Stimulated activated naive CD8-positive, alpha-beta T cell treated with anti-CD3 and anti-CD28 coated beads, Interleukin-15, Interleukin-2, amounts not matched to agents 100 ng/mL and 50 ng/mL, for 24 hours (primary cell): ENCODE measurements around the gene GPD1L.
"Not testable (repeated sequence)": the region's sequence is repeated elsewhere in the genome, so short reads cannot be mapped to it uniquely, and the experiment has no call there.

Experiments
- H3K27ac Mint-ChIP-seq: one replicate; pipeline ENCODE4 v1.8.0; 2021; ENCODE audit warnings: mild to moderate bottlenecking, mixed read lengths
- H3K27me3 Mint-ChIP-seq: one replicate; pipeline ENCODE4 v1.8.0; 2021; ENCODE audit warnings: mixed read lengths
- H3K36me3 Mint-ChIP-seq: one replicate; pipeline ENCODE4 v1.8.0; 2021; ENCODE audit warnings: low read depth, mixed read lengths
- H3K4me1 Mint-ChIP-seq: one replicate; pipeline ENCODE4 v1.8.0; 2021; ENCODE audit warnings: low read depth, mixed read lengths
- H3K4me3 Mint-ChIP-seq: one replicate; pipeline ENCODE4 v1.8.0; 2021; ENCODE audit warnings: mild to moderate bottlenecking, mixed read lengths
- H3K9me3 Mint-ChIP-seq: one replicate; pipeline ENCODE4 v1.8.0; 2021; ENCODE audit warnings: mixed read lengths

Gene GPD1L

GRCh38 chr3:32106132-32106928 lies at the start of gene GPD1L:
Gene GPD1L, plus strand, starts transcription at chr3:32106620. Its CDS starts 92 bp downstream, at chr3:32106712.
- H3K36me3 Mint-ChIP-seq = peaks cover 15% of the 10 kb centered on the region
- H3K9me3 Mint-ChIP-seq = peaks cover 7% of the 10 kb centered on the region
- H3K27me3 Mint-ChIP-seq = no peaks in the 10 kb centered on the region
- H3K27ac Mint-ChIP-seq = peak within 1 kb of the TSS; percentile 86
- H3K4me1 Mint-ChIP-seq = peaks cover 39% of the 10 kb centered on the region
- peak within 1 kb of the TSS; percentile 95 for H3K4me3 Mint-ChIP-seq

- H3K27me3 Mint-ChIP-seq, H3K36me3 Mint-ChIP-seq, H3K4me1 Mint-ChIP-seq, H3K9me3 Mint-ChIP-seq, H3K4me3 Mint-ChIP-seq, H3K27ac Mint-ChIP-seq: not testable (repeated sequence)
Observed at GRCh38 chr3:32058465-32058864, 48.0 kb upstream of the GPD1L start.

- no peak overlapping the region for H3K27ac Mint-ChIP-seq
- H3K4me3 Mint-ChIP-seq = no peak overlapping the region
- H3K9me3 Mint-ChIP-seq = no peaks in the 10 kb centered on the region
Observed at GRCh38 chr3:32062950-32063582, 43.4 kb upstream of the GPD1L start.

GRCh38 chr3:32066686-32067085 lies 39.7 kb upstream of the GPD1L start:
- Mint-ChIP-seq H3K4me1 (no peaks in the 10 kb centered on the region), H3K36me3 (no peaks in the 10 kb centered on the region), H3K27ac (no peak overlapping the region), H3K4me3 (no peak overlapping the region), H3K27me3 (no peaks in the 10 kb centered on the region), H3K9me3 (no peaks in the 10 kb centered on the region)

More at GRCh38 chr3:32062950-32063582, 43.4 kb upstream of the GPD1L start:
- H3K4me1 Mint-ChIP-seq = no peaks in the 10 kb centered on the region
- H3K36me3 Mint-ChIP-seq = no peaks in the 10 kb centered on the region
- H3K27me3 Mint-ChIP-seq = no peaks in the 10 kb centered on the region

GRCh38 chr3:32074194-32074593 lies 32.2 kb upstream of the GPD1L start:
- not testable (repeated sequence) for H3K4me3 Mint-ChIP-seq, H3K27ac Mint-ChIP-seq

GRCh38 chr3:32076566-32076965 lies 29.9 kb upstream of the GPD1L start:
- Mint-ChIP-seq H3K9me3 (no peaks in the 10 kb centered on the region), H3K4me3 (no peak overlapping the region), H3K27me3 (no peaks in the 10 kb centered on the region), H3K4me1 (no peaks in the 10 kb centered on the region), H3K36me3 (no peaks in the 10 kb centered on the region), H3K27ac (no peak overlapping the region)

More at GRCh38 chr3:32074194-32074593, 32.2 kb upstream of the GPD1L start:
- H3K27me3 Mint-ChIP-seq, H3K4me1 Mint-ChIP-seq, H3K36me3 Mint-ChIP-seq, H3K9me3 Mint-ChIP-seq: not testable (repeated sequence)

- H3K27ac Mint-ChIP-seq = no peak overlapping the region
- H3K9me3 Mint-ChIP-seq = no peaks in the 10 kb centered on the region
- no peaks in the 10 kb centered on the region for H3K36me3 Mint-ChIP-seq
- H3K4me3 Mint-ChIP-seq = no peak overlapping the region
- H3K4me1 Mint-ChIP-seq = no peaks in the 10 kb centered on the region
- H3K27me3 Mint-ChIP-seq = no peaks in the 10 kb centered on the region
Observed at GRCh38 chr3:32077260-32078084, 28.9 kb upstream of the GPD1L start.

GRCh38 chr3:32078085-32078634 lies 28.3 kb upstream of the GPD1L start:
- no peak overlapping the region for H3K27ac Mint-ChIP-seq
- no peaks in the 10 kb centered on the region for H3K9me3 Mint-ChIP-seq
- no peaks in the 10 kb centered on the region for H3K36me3 Mint-ChIP-seq
- no peaks in the 10 kb centered on the region for H3K27me3 Mint-ChIP-seq
- H3K4me1 Mint-ChIP-seq = no peaks in the 10 kb centered on the region
- H3K4me3 Mint-ChIP-seq = no peak overlapping the region

- H3K36me3 Mint-ChIP-seq = no peaks in the 10 kb centered on the region
- no peaks in the 10 kb centered on the region for H3K27me3 Mint-ChIP-seq
- no peaks in the 10 kb centered on the region for H3K9me3 Mint-ChIP-seq
- H3K27ac Mint-ChIP-seq = no peak overlapping the region
- H3K4me1 Mint-ChIP-seq = no peaks in the 10 kb centered on the region
- H3K4me3 Mint-ChIP-seq = no peak overlapping the region
Observed at GRCh38 chr3:32078864-32079263, 27.6 kb upstream of the GPD1L start.

GRCh38 chr3:32082721-32083120 lies 23.7 kb upstream of the GPD1L start:
- H3K27ac Mint-ChIP-seq = no peak overlapping the region
- H3K4me1 Mint-ChIP-seq = no peaks in the 10 kb centered on the region

GRCh38 chr3:32083702-32084270 lies 22.6 kb upstream of the GPD1L start:
- no peaks in the 10 kb centered on the region for H3K27me3 Mint-ChIP-seq
- peaks cover 8% of the 10 kb centered on the region for H3K9me3 Mint-ChIP-seq
- no peaks in the 10 kb centered on the region for H3K4me1 Mint-ChIP-seq
- no peak overlapping the region for H3K4me3 Mint-ChIP-seq
- no peaks in the 10 kb centered on the region for H3K36me3 Mint-ChIP-seq
- H3K27ac Mint-ChIP-seq = no peak overlapping the region

More at GRCh38 chr3:32082721-32083120, 23.7 kb upstream of the GPD1L start:
- H3K4me3 Mint-ChIP-seq = no peak overlapping the region
- H3K36me3 Mint-ChIP-seq = no peaks in the 10 kb centered on the region
- peaks cover 3% of the 10 kb centered on the region for H3K9me3 Mint-ChIP-seq
- no peaks in the 10 kb centered on the region for H3K27me3 Mint-ChIP-seq

- Mint-ChIP-seq H3K36me3 (no peaks in the 10 kb centered on the region), H3K9me3 (peaks cover 11% of the 10 kb centered on the region), H3K4me1 (no peaks in the 10 kb centered on the region), H3K27me3 (no peaks in the 10 kb centered on the region), H3K27ac (no peak overlapping the region), H3K4me3 (no peak overlapping the region)
Observed at GRCh38 chr3:32084870-32085269, 21.6 kb upstream of the GPD1L start.

GRCh38 chr3:32086464-32086863 lies 20.0 kb upstream of the GPD1L start:
- H3K36me3 Mint-ChIP-seq = no peaks in the 10 kb centered on the region
- peaks cover 11% of the 10 kb centered on the region for H3K9me3 Mint-ChIP-seq
- H3K27me3 Mint-ChIP-seq = peaks cover 3% of the 10 kb centered on the region
- no peak overlapping the region for H3K27ac Mint-ChIP-seq
- no peak overlapping the region for H3K4me3 Mint-ChIP-seq
- peaks cover 3% of the 10 kb centered on the region for H3K4me1 Mint-ChIP-seq

GRCh38 chr3:32089476-32089875 lies 16.9 kb upstream of the GPD1L start:
- Mint-ChIP-seq H3K36me3 (no peaks in the 10 kb centered on the region), H3K4me1 (peaks cover 7% of the 10 kb centered on the region), H3K9me3 (peaks cover 8% of the 10 kb centered on the region), H3K27ac (no peak overlapping the region), H3K4me3 (no peak overlapping the region), H3K27me3 (peaks cover 6% of the 10 kb centered on the region)
